CD8-positive, alpha-beta memory T cell (primary cell): ENCODE results near the gene PLPPR1. TPM values are rescaled to one million over a fixed set of nuclear protein-coding genes. Genes with fewer than 3 reads are reported as not detected.
"Not testable (repeated sequence)": the region's sequence is repeated elsewhere in the genome, so short reads cannot be mapped to it uniquely, and the experiment has no call there.

Experiments used
- CTCF ChIA-PET: fragments of 350-600 bp; sonication (Branson Sonifier 250); formaldehyde crosslinking; loops from one replicate; lab custom pipeline; 2021; ENCODE audit warnings: antibody characterized with exemption; lab: Charles Lee
- POLR2A ChIA-PET: fragments of 350-600 bp; sonication (Branson Sonifier 250); formaldehyde crosslinking; loops from one replicate; lab custom pipeline; 2021; ENCODE audit warnings: antibody characterized with exemption; lab: Charles Lee
- DNase-seq, 5 donors: peaks; one replicate each; pipeline versions ENCODE4 v3.0.0 to v3.0.0-alpha.2; 2020 to 2022; ENCODE audit warnings: mixed read lengths in 1 of 5
- H3K27ac ChIP-seq: one replicate; pipeline ENCODE4 v1.7.0; 2013; ENCODE audit warnings: low read depth, mild to moderate bottlenecking, low read length, moderate library complexity
- H3K27me3 ChIP-seq: 2 replicates; pipeline ENCODE4 v1.7.0; 2013; ENCODE audit warnings: low read length, mild to moderate bottlenecking; ENCODE audit not compliant: insufficient read depth, poor library complexity, severe bottlenecking
- H3K36me3 ChIP-seq: 2 replicates; pipeline ENCODE4 v1.7.0; 2013; ENCODE audit warnings: mild to moderate bottlenecking, low read length, moderate library complexity; ENCODE audit not compliant: insufficient read depth
- H3K4me1 ChIP-seq: 2 replicates; pipeline ENCODE4 v1.7.0; 2013; ENCODE audit warnings: mild to moderate bottlenecking, low read length, moderate library complexity; ENCODE audit not compliant: insufficient read depth
- H3K4me3 ChIP-seq: 2 replicates; pipeline ENCODE4 v1.7.0; 2013; ENCODE audit warnings: mild to moderate bottlenecking, low read length
- H3K9me3 ChIP-seq: 2 replicates; pipeline ENCODE4 v1.7.0; 2013; ENCODE audit warnings: mild to moderate bottlenecking, low read length
- H3K27ac Mint-ChIP-seq, 8 donors: one replicate each; pipeline ENCODE4 v1.8.0; 2020 to 2021; ENCODE audit warnings: mixed read lengths in 8 of 8, mild to moderate bottlenecking in 6 of 8, inconsistent platforms in 3 of 8, moderate library complexity in 3 of 8
- H3K27me3 Mint-ChIP-seq, 2 donors: one replicate each; pipeline ENCODE4 v1.8.0; 2020 to 2021; ENCODE audit warnings: mixed read lengths in 2 of 2, mild to moderate bottlenecking in 1 of 2, moderate library complexity in 1 of 2
- H3K36me3 Mint-ChIP-seq, 3 donors: one replicate each; pipeline ENCODE4 v1.8.0; 2020 to 2021; ENCODE audit warnings: mixed read lengths in 3 of 3, inconsistent platforms in 1 of 3, mild to moderate bottlenecking in 1 of 3
- H3K4me1 Mint-ChIP-seq, 3 donors: one replicate each; pipeline ENCODE4 v1.8.0; 2020 to 2021; ENCODE audit warnings: mixed read lengths in 3 of 3, inconsistent platforms in 1 of 3, mild to moderate bottlenecking in 1 of 3
- H3K4me3 Mint-ChIP-seq, 7 donors: one replicate each; pipeline ENCODE4 v1.8.0; 2020 to 2021; ENCODE audit warnings: mixed read lengths in 7 of 7, mild to moderate bottlenecking in 6 of 7, moderate library complexity in 4 of 7, inconsistent platforms in 2 of 7
- H3K9me3 Mint-ChIP-seq, 5 donors: one replicate each; pipeline ENCODE4 v1.8.0; 2020 to 2022; ENCODE audit warnings: mixed read lengths in 5 of 5, mild to moderate bottlenecking in 3 of 5, moderate library complexity in 2 of 5, inconsistent platforms in 1 of 5
- polyA plus RNA-seq: library from polyadenylated mRNA; unstranded; fragments of 300-500 nt; fragmentation: Illumina TruSeq; gene quantifications from one replicate; pipeline ENCODE4 v1.2.3, GENCODE V29; 2021
- total RNA-seq, 2 experiments: library from RNA; stranded (reverse); gene quantifications; one replicate each; pipeline ENCODE4 v1.2.3, GENCODE V29; 2021

PLPPR1 gene
- total and polyA plus RNA-seq, 3 experiments from 2014 or later: not detected

GRCh38 chr9:101265261-101265660 lies 236.7 kb downstream of the PLPPR1 start:
- ChIA-PET CTCF (no interaction called here), POLR2A (no interaction called here)
- H3K27me3 ChIP-seq: no peaks in the 10 kb centered on the region
- H3K27ac ChIP-seq: no peak overlapping the region
- H3K36me3 ChIP-seq: no peaks in the 10 kb centered on the region
- Mint-ChIP-seq H3K27ac (no peak overlapping the region), H3K36me3 (no peaks in the 10 kb centered on the region), H3K4me3 (no peak overlapping the region), H3K4me1 (no peaks in the 10 kb centered on the region), H3K27me3 (peaks cover 0 to 5% of the 10 kb centered on the region in 2 donors), H3K9me3 (peaks cover 0 to 5% (median 2%) of the 10 kb centered on the region in 5 donors)
- no peaks in the 10 kb centered on the region for H3K4me1 ChIP-seq
- H3K4me3 ChIP-seq: no peak overlapping the region
- DNase-seq: no peak
- H3K9me3 ChIP-seq: no peaks in the 10 kb centered on the region

- no peak overlapping the region for H3K27ac Mint-ChIP-seq
- no peaks in the 10 kb centered on the region for H3K4me1 Mint-ChIP-seq
- CTCF ChIA-PET: no interaction called here
- peaks cover 0 to 4% (median 2%) of the 10 kb centered on the region in 5 donors for H3K9me3 Mint-ChIP-seq
- Histone ChIP-seq H3K9me3 (no peaks in the 10 kb centered on the region), H3K27ac (no peak overlapping the region), H3K4me1 (no peaks in the 10 kb centered on the region), H3K36me3 (no peaks in the 10 kb centered on the region), H3K27me3 (no peaks in the 10 kb centered on the region), H3K4me3 (no peak overlapping the region)
- no peak for DNase-seq
- H3K36me3 Mint-ChIP-seq: no peaks in the 10 kb centered on the region
- POLR2A ChIA-PET: no interaction called here
- peaks cover 0 to 7% of the 10 kb centered on the region in 2 donors for H3K27me3 Mint-ChIP-seq
- H3K4me3 Mint-ChIP-seq: no peak overlapping the region
Measured at GRCh38 chr9:101268426-101268825, 239.9 kb downstream of the PLPPR1 start.

- CTCF ChIA-PET: no interaction called here
- no peaks in the 10 kb centered on the region for H3K4me1 ChIP-seq
- no peaks in the 10 kb centered on the region for H3K9me3 ChIP-seq
- no peaks in the 10 kb centered on the region for H3K27me3 ChIP-seq
- POLR2A ChIA-PET: no interaction called here
- H3K27me3 Mint-ChIP-seq: peaks cover 0 to 7% of the 10 kb centered on the region in 2 donors
- H3K4me3 ChIP-seq: no peak overlapping the region
- DNase-seq: no peak
- no peaks in the 10 kb centered on the region for H3K4me1 Mint-ChIP-seq
- H3K27ac Mint-ChIP-seq: no peak overlapping the region
- H3K36me3 Mint-ChIP-seq: no peaks in the 10 kb centered on the region
- peaks cover 0 to 2% (median 0%) of the 10 kb centered on the region in 5 donors for H3K9me3 Mint-ChIP-seq
- H3K4me3 Mint-ChIP-seq: no peak overlapping the region
- H3K36me3 ChIP-seq: no peaks in the 10 kb centered on the region
- H3K27ac ChIP-seq: no peak overlapping the region
Measured at GRCh38 chr9:101269591-101270283, 241.2 kb downstream of the PLPPR1 start.

GRCh38 chr9:101270302-101270701 lies 241.8 kb downstream of the PLPPR1 start:
- ChIA-PET CTCF (no interaction called here), POLR2A (no interaction called here)
- H3K9me3 Mint-ChIP-seq: peaks cover 0 to 2% (median 0%) of the 10 kb centered on the region in 5 donors

GRCh38 chr9:101271102-101271501 lies 242.6 kb downstream of the PLPPR1 start:
- no peaks in the 10 kb centered on the region for H3K36me3 ChIP-seq
- H3K4me1 Mint-ChIP-seq: no peaks in the 10 kb centered on the region
- H3K27me3 ChIP-seq: no peaks in the 10 kb centered on the region
- DNase-seq: no peak
- H3K27ac Mint-ChIP-seq: no peak overlapping the region
- no peak overlapping the region for H3K4me3 ChIP-seq
- ChIA-PET CTCF (no interaction called here), POLR2A (no interaction called here)
- H3K27ac ChIP-seq: no peak overlapping the region
- H3K9me3 Mint-ChIP-seq: peaks cover 0 to 2% (median 0%) of the 10 kb centered on the region in 5 donors
- no peaks in the 10 kb centered on the region for H3K9me3 ChIP-seq
- H3K27me3 Mint-ChIP-seq: peaks cover 0 to 8% of the 10 kb centered on the region in 2 donors
- H3K4me3 Mint-ChIP-seq: no peak overlapping the region
- H3K4me1 ChIP-seq: no peaks in the 10 kb centered on the region
- no peaks in the 10 kb centered on the region for H3K36me3 Mint-ChIP-seq

More at GRCh38 chr9:101270302-101270701, 241.8 kb downstream of the PLPPR1 start:
- Histone ChIP-seq H3K27ac (no peak overlapping the region), H3K4me3 (no peak overlapping the region), H3K27me3 (no peaks in the 10 kb centered on the region), H3K9me3 (no peaks in the 10 kb centered on the region), H3K36me3 (no peaks in the 10 kb centered on the region), H3K4me1 (no peaks in the 10 kb centered on the region)
- no peak for DNase-seq
- Mint-ChIP-seq H3K4me3 (no peak overlapping the region), H3K36me3 (no peaks in the 10 kb centered on the region), H3K4me1 (no peaks in the 10 kb centered on the region), H3K27me3 (peaks cover 0 to 8% of the 10 kb centered on the region in 2 donors), H3K27ac (no peak overlapping the region)

- H3K4me1 ChIP-seq: no peaks in the 10 kb centered on the region
- H3K9me3 ChIP-seq: no peaks in the 10 kb centered on the region
- Mint-ChIP-seq H3K36me3 (no peaks in the 10 kb centered on the region), H3K9me3 (peaks cover 0 to 4% (median 0%) of the 10 kb centered on the region in 5 donors), H3K27ac (no peak overlapping the region), H3K4me3 (no peak overlapping the region), H3K27me3 (peaks cover 12 to 29% of the 10 kb centered on the region in 2 donors), H3K4me1 (no peaks in the 10 kb centered on the region)
- no peak overlapping the region for H3K4me3 ChIP-seq
- CTCF ChIA-PET: interaction anchor here (0.5 kb wide), 1 partner anchor 44 kb away, joined by 3 read pairs; no protein-coding TSS in a partner anchor
- no peak for DNase-seq
- no peaks in the 10 kb centered on the region for H3K27me3 ChIP-seq
- no peak overlapping the region for H3K27ac ChIP-seq
- H3K36me3 ChIP-seq: no peaks in the 10 kb centered on the region
- POLR2A ChIA-PET: no interaction called here
Measured at GRCh38 chr9:101274971-101275768, 246.6 kb downstream of the PLPPR1 start.

GRCh38 chr9:101275769-101276250 lies 247.3 kb downstream of the PLPPR1 start:
- Histone ChIP-seq H3K4me1 (no peaks in the 10 kb centered on the region), H3K27me3 (no peaks in the 10 kb centered on the region), H3K27ac (no peak overlapping the region), H3K36me3 (no peaks in the 10 kb centered on the region), H3K4me3 (no peak overlapping the region), H3K9me3 (no peaks in the 10 kb centered on the region)
- DNase-seq: no peak
- H3K27ac Mint-ChIP-seq: no peak overlapping the region
- H3K4me1 Mint-ChIP-seq: no peaks in the 10 kb centered on the region
- peaks cover 0 to 4% (median 0%) of the 10 kb centered on the region in 5 donors for H3K9me3 Mint-ChIP-seq
- no peak overlapping the region for H3K4me3 Mint-ChIP-seq
- POLR2A ChIA-PET: no interaction called here
- peaks cover 11 to 29% of the 10 kb centered on the region in 2 donors for H3K27me3 Mint-ChIP-seq
- CTCF ChIA-PET: interaction anchor here (0.5 kb wide), 1 partner anchor 45 kb away, joined by 3 read pairs; no protein-coding TSS in a partner anchor
- no peaks in the 10 kb centered on the region for H3K36me3 Mint-ChIP-seq

- H3K27ac Mint-ChIP-seq, H3K27ac ChIP-seq, H3K4me1 ChIP-seq, H3K27me3 Mint-ChIP-seq, H3K4me3 ChIP-seq, H3K9me3 Mint-ChIP-seq, H3K4me3 Mint-ChIP-seq, DNase-seq, H3K27me3 ChIP-seq, H3K36me3 Mint-ChIP-seq, CTCF ChIA-PET, H3K4me1 Mint-ChIP-seq, H3K9me3 ChIP-seq, H3K36me3 ChIP-seq, POLR2A ChIA-PET: not testable (repeated sequence)
Measured at GRCh38 chr9:101291043-101291442, 262.5 kb downstream of the PLPPR1 start.
